GM12864 (cell line): ENCODE measurements around the gene HPS4.
"Not testable (repeated sequence)": the region's sequence is repeated elsewhere in the genome, so short reads cannot be mapped to it uniquely, and the experiment has no call there.

Experiments used
- DNase-seq: peaks from one replicate; pipeline ENCODE4 v3.0.0-alpha.2; 2011; ENCODE audit warnings: low read depth
- H3K4me3 ChIP-seq: 2 replicates; pipeline ENCODE4 v1.5.1; 2011; ENCODE audit warnings: mild to moderate bottlenecking, low read depth, low read length, control low read depth
- CTCF ChIP-seq: IDR thresholded peaks from 2 replicates; pipeline ENCODE4 v1.5.1; 2011; ENCODE audit warnings: low read depth, mild to moderate bottlenecking, moderate library complexity, low read length, control low read depth, inconsistent platforms; ENCODE audit errors: missing control alignments

Gene HPS4

GRCh38 chr22:26483439-26484359 is at the start of gene HPS4, which contains the start of gene SRRD:
Gene HPS4, minus strand, starts transcription at chr22:26483783. Its CDS starts 2,021 bp downstream, at chr22:26481762.
Gene SRRD, plus strand, starts transcription at chr22:26483877. Its CDS starts 14 bp downstream, at chr22:26483891.
- peak; percentile 62 for DNase-seq
- TF ChIP-seq CTCF, result no peak

GRCh38 chr22:26529345-26529744 is 45.8 kb upstream of the HPS4 start:
- TF ChIP-seq CTCF, result no peak
- H3K4me3 ChIP-seq, result no peak overlapping the region
- DNase-seq, result no peak

More at GRCh38 chr22:26483439-26484359, at the start of gene HPS4, which contains the start of gene SRRD:
- peak within 1 kb of the TSS; percentile 96 for H3K4me3 ChIP-seq

GRCh38 chr22:26528518-26528917 is 44.9 kb upstream of the HPS4 start:
- not testable (repeated sequence) for H3K4me3 ChIP-seq, DNase-seq

- no peak for TF ChIP-seq CTCF
- DNase-seq, result no peak
- no peak overlapping the region for H3K4me3 ChIP-seq
These were observed 44.2 kb upstream of the HPS4 start for GRCh38 chr22:26527574-26528465.

- no peak for DNase-seq
- no peak for TF ChIP-seq CTCF
- no peak overlapping the region for H3K4me3 ChIP-seq
These were observed 43.6 kb upstream of the HPS4 start for GRCh38 chr22:26527167-26527566.

- no peak for TF ChIP-seq CTCF
- no peak for DNase-seq
- H3K4me3 ChIP-seq, result no peak overlapping the region
These were observed 42.5 kb upstream of the HPS4 start for GRCh38 chr22:26525946-26526564.

GRCh38 chr22:26524870-26525269 is 41.3 kb upstream of the HPS4 start:
- DNase-seq, result no peak
- H3K4me3 ChIP-seq, result no peak overlapping the region
- no peak for TF ChIP-seq CTCF
